GM21390 (cell line): Measurements from ENCODE around the gene SLC39A11.

Source experiments
- ATAC-seq: cut with Tn5 transposase; IDR thresholded peaks from one replicate; pipeline ENCODE4 v1.9.1; 2021; ENCODE audit not compliant: unreplicated experiment

Gene SLC39A11

GRCh38 chr17:72609501-72609900, 483.0 kb downstream of the SLC39A11 start:
- no peak for ATAC-seq

GRCh38 chr17:72608436-72608835, 484.1 kb downstream of the SLC39A11 start:
- ATAC-seq: no peak

- no peak for ATAC-seq
Measured at GRCh38 chr17:72606656-72607055, 485.8 kb downstream of the SLC39A11 start.

- no peak for ATAC-seq
Measured at GRCh38 chr17:72605543-72605942, 486.9 kb downstream of the SLC39A11 start.

GRCh38 chr17:72604518-72604917, 488.0 kb downstream of the SLC39A11 start:
- ATAC-seq: no peak

- no peak for ATAC-seq
Measured at GRCh38 chr17:72603420-72604242, 488.9 kb downstream of the SLC39A11 start.

GRCh38 chr17:72602517-72603419, 489.7 kb downstream of the SLC39A11 start:
- ATAC-seq: no peak

GRCh38 chr17:72600934-72601333, 491.6 kb downstream of the SLC39A11 start:
- no peak for ATAC-seq

GRCh38 chr17:72599891-72600290, 492.6 kb downstream of the SLC39A11 start:
- ATAC-seq: no peak

GRCh38 chr17:72598695-72599094, 493.8 kb downstream of the SLC39A11 start:
- no peak for ATAC-seq

GRCh38 chr17:72597354-72598087, 495.0 kb downstream of the SLC39A11 start:
- no peak for ATAC-seq
